Activated T-helper 2 cell treated with anti-CD3 and anti-CD28 coated beads, Interferon-gamma antibody, Interleukin-2, Interleukin-4, amounts not matched to agents 10 μg/mL and 5 μg/mL and 100 μg/mL, durations not matched to agents 14 hours and 24 hours and 36 hours (primary cell): ENCODE measurements around the gene TNFSF13. TPM values are rescaled to one million over a fixed set of nuclear protein-coding genes. Genes with fewer than 3 reads are reported as not detected.

Experiments used
- DNase-seq: peaks from one replicate; pipeline ENCODE4 v3.0.0; 2021; ENCODE audit warnings: low spot score
- H3K27ac Mint-ChIP-seq: one replicate; pipeline ENCODE4 v1.8.0; 2021; ENCODE audit warnings: mixed read lengths
- H3K27me3 Mint-ChIP-seq: one replicate; pipeline ENCODE4 v1.8.0; 2021; ENCODE audit warnings: low read depth, mixed read lengths
- H3K36me3 Mint-ChIP-seq: one replicate; pipeline ENCODE4 v1.8.0; 2021; ENCODE audit warnings: low read depth, mixed read lengths
- H3K4me1 Mint-ChIP-seq: one replicate; pipeline ENCODE4 v1.8.0; 2021; ENCODE audit warnings: low read depth, mixed read lengths
- H3K4me3 Mint-ChIP-seq: one replicate; pipeline ENCODE4 v1.8.0; 2021; ENCODE audit warnings: low read depth, mild to moderate bottlenecking, moderate library complexity, mixed read lengths
- H3K9me3 Mint-ChIP-seq: one replicate; pipeline ENCODE4 v1.8.0; 2021; ENCODE audit warnings: mixed read lengths
- intact Hi-C: fragments of 100-400 bp; cut with micrococcal nuclease; formaldehyde crosslinking; loops from one replicate; pipeline ENCODE4 v1.15.1; 2023
- total RNA-seq: library from RNA; stranded (reverse); gene quantifications from 2 replicates; pipeline ENCODE4 v1.2.3, GENCODE V29; 2022

The TNFSF13 gene
- total RNA-seq, 1 donor from 2014 or later, result 2.9 TPM

GRCh38 chr17:7572588-7573323 lies 14.2 kb downstream of the TNFSF13 start:
- peak; percentile 100 for DNase-seq
- intact Hi-C loops, result loop anchor here (1.0 to 5.0 kb wide), 10 partner anchors 11 to 334 kb away; partner anchors contain the start of genes EIF5A, FXR2, KCTD11 and KDM6B
- peak overlapping the region; percentile 97 for H3K27ac Mint-ChIP-seq
- no peaks in the 10 kb centered on the region for H3K27me3 Mint-ChIP-seq
- H3K9me3 Mint-ChIP-seq, result no peaks in the 10 kb centered on the region
- H3K4me3 Mint-ChIP-seq, result peak overlapping the region; percentile 93
- H3K4me1 Mint-ChIP-seq, result peaks cover 48% of the 10 kb centered on the region
- H3K36me3 Mint-ChIP-seq, result peaks cover 81% of the 10 kb centered on the region

- Mint-ChIP-seq H3K4me1 (peaks cover 54% of the 10 kb centered on the region), H3K9me3 (no peaks in the 10 kb centered on the region), H3K27me3 (no peaks in the 10 kb centered on the region), H3K4me3 (peak overlapping the region; percentile 93), H3K27ac (peak overlapping the region; percentile 97), H3K36me3 (peaks cover 88% of the 10 kb centered on the region)
- peak; percentile 86 for DNase-seq
- intact Hi-C loops, result loop anchor here (2.0 to 5.0 kb wide), 8 partner anchors 41 to 335 kb away; partner anchors contain the start of genes EIF5A, FXR2, KCTD11 and KDM6B
Observed at GRCh38 chr17:7573324-7574080, 15.0 kb downstream of the TNFSF13 start.

- no peaks in the 10 kb centered on the region for H3K9me3 Mint-ChIP-seq
- DNase-seq, result no peak
- peaks cover 62% of the 10 kb centered on the region for H3K4me1 Mint-ChIP-seq
- intact Hi-C loops, result loop anchor here (5.0 kb wide), 3 partner anchors 172 to 267 kb away; partner anchors contain the start of genes EIF5A, KCTD11 and TMEM256
- H3K4me3 Mint-ChIP-seq, result peak overlapping the region; percentile 93
- peaks cover 95% of the 10 kb centered on the region for H3K36me3 Mint-ChIP-seq
- no peaks in the 10 kb centered on the region for H3K27me3 Mint-ChIP-seq
- peak overlapping the region; percentile 97 for H3K27ac Mint-ChIP-seq
Observed at GRCh38 chr17:7574176-7574953, 15.8 kb downstream of the TNFSF13 start.

GRCh38 chr17:7575481-7575883 lies 16.9 kb downstream of the TNFSF13 start:
- Mint-ChIP-seq H3K9me3 (no peaks in the 10 kb centered on the region), H3K27ac (peak overlapping the region; percentile 22), H3K4me1 (peaks cover 70% of the 10 kb centered on the region), H3K27me3 (no peaks in the 10 kb centered on the region), H3K4me3 (peak overlapping the region; percentile 93), H3K36me3 (peaks cover 94% of the 10 kb centered on the region)
- DNase-seq, result no peak
- intact Hi-C loops, result no loop called here

GRCh38 chr17:7575959-7576358 lies 17.4 kb downstream of the TNFSF13 start:
- no peaks in the 10 kb centered on the region for H3K27me3 Mint-ChIP-seq
- peaks cover 94% of the 10 kb centered on the region for H3K36me3 Mint-ChIP-seq
- H3K4me3 Mint-ChIP-seq, result peak overlapping the region; percentile 93
- peaks cover 72% of the 10 kb centered on the region for H3K4me1 Mint-ChIP-seq
- intact Hi-C loops, result no loop called here
- no peak for DNase-seq
- no peak overlapping the region for H3K27ac Mint-ChIP-seq
- no peaks in the 10 kb centered on the region for H3K9me3 Mint-ChIP-seq

- Mint-ChIP-seq H3K27ac (peak overlapping the region; percentile 42), H3K27me3 (no peaks in the 10 kb centered on the region), H3K4me1 (peaks cover 72% of the 10 kb centered on the region), H3K36me3 (peaks cover 94% of the 10 kb centered on the region), H3K4me3 (peak overlapping the region; percentile 93), H3K9me3 (no peaks in the 10 kb centered on the region)
- intact Hi-C loops, result no loop called here
- DNase-seq, result no peak
Observed at GRCh38 chr17:7576432-7576937, 17.9 kb downstream of the TNFSF13 start.

GRCh38 chr17:7577327-7578199 lies 19.0 kb downstream of the TNFSF13 start:
- H3K27ac Mint-ChIP-seq, result peak overlapping the region; percentile 59
- peaks cover 73% of the 10 kb centered on the region for H3K4me1 Mint-ChIP-seq
- H3K27me3 Mint-ChIP-seq, result no peaks in the 10 kb centered on the region
- peak overlapping the region; percentile 47 for H3K4me3 Mint-ChIP-seq
- DNase-seq, result no peak
- peaks cover 96% of the 10 kb centered on the region for H3K36me3 Mint-ChIP-seq
- no peaks in the 10 kb centered on the region for H3K9me3 Mint-ChIP-seq
- intact Hi-C loops, result no loop called here

- Mint-ChIP-seq H3K27ac (peak within 1 kb of the TSS; percentile 89), H3K27me3 (no peaks in the 10 kb centered on the region), H3K4me1 (peaks cover 75% of the 10 kb centered on the region), H3K36me3 (peaks cover 86% of the 10 kb centered on the region), H3K4me3 (peak within 1 kb of the TSS; percentile 64), H3K9me3 (no peaks in the 10 kb centered on the region)
- intact Hi-C loops, result no loop called here
- DNase-seq, result peak; percentile 47
Observed at GRCh38 chr17:7579001-7579833, 20.7 kb downstream of the TNFSF13 start, which contains the start of gene CD68. TSS of gene CD68 (plus strand) at chr17:7579638. CDS start at chr17:7579678, 40 bp downstream.

- H3K4me3 Mint-ChIP-seq, result peak overlapping the region; percentile 64
- H3K27me3 Mint-ChIP-seq, result no peaks in the 10 kb centered on the region
- H3K27ac Mint-ChIP-seq, result peak overlapping the region; percentile 89
- H3K36me3 Mint-ChIP-seq, result peaks cover 84% of the 10 kb centered on the region
- H3K4me1 Mint-ChIP-seq, result peaks cover 69% of the 10 kb centered on the region
- DNase-seq, result no peak
- intact Hi-C loops, result no loop called here
- no peaks in the 10 kb centered on the region for H3K9me3 Mint-ChIP-seq
Observed at GRCh38 chr17:7579834-7580603, 21.5 kb downstream of the TNFSF13 start.

GRCh38 chr17:7580604-7581575 lies 22.3 kb downstream of the TNFSF13 start:
- Mint-ChIP-seq H3K4me1 (peaks cover 67% of the 10 kb centered on the region), H3K36me3 (peaks cover 80% of the 10 kb centered on the region), H3K27me3 (no peaks in the 10 kb centered on the region), H3K27ac (peak overlapping the region; percentile 82), H3K9me3 (no peaks in the 10 kb centered on the region), H3K4me3 (peak overlapping the region; percentile 18)
- no peak for DNase-seq
- intact Hi-C loops, result no loop called here
